Measurements from ENCODE around the gene TMED9.

The TMED9 gene

DNA sequence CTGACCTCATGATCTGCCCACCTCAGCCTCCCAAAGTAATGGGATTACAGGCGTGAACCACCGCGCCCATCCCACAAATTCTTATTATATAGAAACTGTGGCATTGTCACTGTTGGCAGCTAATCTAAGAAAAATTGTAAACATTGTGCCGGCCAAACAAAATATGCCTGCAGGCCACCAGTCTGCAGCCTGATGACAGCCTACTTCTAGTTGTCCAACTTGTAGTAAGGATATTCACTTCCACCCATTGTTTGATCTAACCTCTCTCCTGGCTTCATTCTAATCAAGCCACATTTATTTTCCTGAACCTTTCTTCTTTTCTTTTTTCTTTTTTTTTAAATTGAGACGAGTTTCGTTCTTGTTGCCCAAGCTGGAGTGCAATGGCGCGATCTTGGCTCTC lies 13.7 kb upstream of the TMED9 start:
- DNase-seq (ENCODE audit: low spot score): no peak

DNA sequence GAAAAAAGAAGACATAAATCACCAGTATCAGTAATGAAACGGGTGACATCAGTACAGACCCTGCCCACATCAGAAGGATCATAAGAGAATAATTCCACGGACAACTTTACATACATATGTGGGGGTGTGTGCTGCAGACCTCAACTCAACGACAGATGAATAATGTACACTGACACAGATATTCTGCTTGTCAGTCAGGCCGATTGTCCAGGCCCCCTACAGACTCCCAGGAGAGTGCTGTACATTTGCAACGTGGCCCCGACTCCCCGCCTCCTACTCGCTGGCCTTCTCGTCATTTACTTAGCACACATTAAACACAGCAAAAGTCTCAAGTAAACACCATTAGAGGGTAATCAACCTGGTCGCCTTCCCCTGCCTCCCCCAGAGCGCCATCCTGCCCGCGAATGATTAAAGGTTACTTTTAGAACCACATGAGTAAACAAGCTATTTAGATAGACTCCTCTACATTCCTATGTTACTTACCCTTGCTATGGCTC lies 3.5 kb upstream of the TMED9 start:
- no peak for DNase-seq (ENCODE audit: low spot score)

DNA sequence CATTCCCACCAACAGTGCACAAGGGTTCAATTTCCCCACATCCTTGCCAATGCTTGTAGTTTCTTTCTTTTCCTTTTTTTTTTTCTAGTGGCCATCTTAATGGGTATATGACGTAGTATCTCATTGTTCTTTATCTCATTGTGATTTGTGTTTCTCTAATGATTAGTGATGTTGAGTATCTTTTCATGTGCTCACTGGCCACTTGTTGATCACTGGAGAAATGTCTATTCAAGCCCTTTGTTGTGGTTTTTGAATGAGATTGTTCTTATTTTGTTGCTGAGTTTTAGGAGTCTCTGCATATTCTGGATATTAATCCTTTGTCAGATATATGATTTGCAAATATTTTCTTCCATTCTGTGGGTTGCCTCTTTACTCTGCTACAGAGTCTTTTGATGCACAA lies 1.6 kb upstream of the TMED9 start:
- no peak for DNase-seq (ENCODE audit: low spot score)

DNA sequence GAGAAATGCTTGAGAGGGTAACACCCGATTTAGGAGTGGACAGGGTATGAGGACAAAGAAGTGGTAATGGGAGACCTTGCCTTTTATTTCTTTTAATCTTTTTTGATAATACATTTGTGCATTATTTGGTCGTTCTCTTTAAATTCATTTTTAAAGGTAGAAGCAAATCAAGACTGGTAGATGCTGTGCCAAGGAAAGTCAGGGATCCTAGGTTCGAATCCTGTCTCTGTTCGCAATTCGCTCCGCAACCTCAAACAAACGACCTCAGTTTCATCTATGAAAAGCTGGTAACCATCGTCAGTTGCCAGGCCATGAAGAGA lies 353 bp upstream of the TMED9 start:
- DNase-seq (ENCODE audit: low spot score): no peak

DNA sequence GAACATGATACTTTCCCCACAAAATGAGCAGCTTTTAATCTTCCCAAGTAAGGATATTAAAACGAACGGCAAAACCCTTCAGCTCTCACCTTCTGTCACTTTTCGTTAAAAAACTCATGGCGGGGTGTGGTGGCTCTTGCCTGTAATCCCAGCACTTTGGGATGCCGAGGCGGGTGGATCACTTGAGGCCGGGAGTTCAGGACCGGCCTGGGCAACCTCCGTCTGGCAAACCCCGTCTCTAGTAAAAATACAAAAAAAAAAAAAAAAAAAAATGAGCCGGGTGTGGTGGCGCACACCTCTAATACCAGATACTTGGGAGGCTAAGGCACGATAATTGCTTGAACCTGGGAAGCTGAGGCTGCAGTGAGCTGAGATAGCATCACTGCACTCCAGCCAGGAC lies 902 bp downstream of the TMED9 start:
- DNase-seq (ENCODE audit: low spot score): no peak

DNA sequence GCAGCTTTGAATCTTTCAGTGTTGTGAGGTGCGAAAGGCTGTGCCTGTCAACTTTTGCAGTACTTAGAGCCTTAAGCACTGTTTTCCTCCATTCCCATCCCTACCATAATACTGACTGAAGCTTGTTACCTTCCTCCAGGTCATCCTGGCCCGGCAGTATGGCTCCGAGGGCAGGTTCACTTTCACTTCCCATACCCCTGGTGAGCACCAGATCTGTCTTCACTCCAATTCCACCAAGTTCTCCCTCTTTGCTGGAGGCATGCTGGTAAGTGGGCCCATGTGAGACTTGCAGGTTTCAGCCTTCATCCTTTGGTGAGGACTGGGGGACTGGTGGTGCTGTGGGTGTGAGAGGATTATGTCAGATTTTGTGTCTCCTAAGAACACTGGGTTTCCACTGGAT lies 1.5 kb downstream of the TMED9 start:
- no peak for DNase-seq (ENCODE audit: low spot score)

DNA sequence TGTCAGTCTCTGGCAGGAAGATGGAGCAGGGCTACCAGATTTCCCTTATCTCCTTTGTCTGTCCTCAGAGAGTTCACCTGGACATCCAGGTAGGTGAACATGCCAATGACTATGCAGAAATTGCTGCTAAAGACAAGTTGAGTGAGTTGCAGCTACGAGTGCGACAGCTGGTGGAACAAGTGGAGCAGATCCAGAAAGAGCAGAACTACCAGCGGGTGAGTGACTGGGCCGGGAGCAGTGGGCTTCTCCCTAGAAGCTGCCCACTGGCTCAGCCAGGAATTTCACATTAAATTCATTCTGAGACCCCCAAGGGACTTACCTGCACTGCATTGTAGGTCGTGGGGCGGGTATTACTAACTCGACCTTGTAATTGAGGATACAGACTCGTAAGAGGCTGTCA lies 2.1 kb downstream of the TMED9 start:
- DNase-seq (ENCODE audit: low spot score): no peak

DNA sequence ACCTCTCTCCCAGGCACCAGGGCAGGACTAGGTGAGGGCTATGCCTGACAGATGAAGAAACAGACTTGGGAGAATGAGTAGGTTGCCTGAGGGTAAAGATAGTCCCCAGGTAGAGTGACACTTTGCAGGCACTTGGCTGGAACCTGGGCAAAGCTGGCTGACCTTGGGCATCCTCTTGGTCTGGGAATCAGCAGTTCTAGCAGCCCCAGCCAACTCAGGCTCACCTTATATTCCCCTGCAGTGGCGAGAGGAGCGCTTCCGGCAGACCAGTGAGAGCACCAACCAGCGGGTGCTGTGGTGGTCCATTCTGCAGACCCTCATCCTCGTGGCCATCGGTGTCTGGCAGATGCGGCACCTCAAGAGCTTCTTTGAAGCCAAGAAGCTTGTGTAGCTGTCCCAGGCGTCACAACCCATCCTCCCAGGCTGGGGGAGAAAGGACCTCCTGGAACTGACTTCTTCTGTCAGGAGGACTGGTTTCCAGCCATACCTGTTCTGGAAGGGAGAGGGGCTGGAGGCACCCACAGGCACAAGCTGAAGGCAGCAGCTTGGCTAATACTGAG lies 3.1 kb downstream of the TMED9 start:
- DNase-seq (ENCODE audit: low spot score): no peak

DNA sequence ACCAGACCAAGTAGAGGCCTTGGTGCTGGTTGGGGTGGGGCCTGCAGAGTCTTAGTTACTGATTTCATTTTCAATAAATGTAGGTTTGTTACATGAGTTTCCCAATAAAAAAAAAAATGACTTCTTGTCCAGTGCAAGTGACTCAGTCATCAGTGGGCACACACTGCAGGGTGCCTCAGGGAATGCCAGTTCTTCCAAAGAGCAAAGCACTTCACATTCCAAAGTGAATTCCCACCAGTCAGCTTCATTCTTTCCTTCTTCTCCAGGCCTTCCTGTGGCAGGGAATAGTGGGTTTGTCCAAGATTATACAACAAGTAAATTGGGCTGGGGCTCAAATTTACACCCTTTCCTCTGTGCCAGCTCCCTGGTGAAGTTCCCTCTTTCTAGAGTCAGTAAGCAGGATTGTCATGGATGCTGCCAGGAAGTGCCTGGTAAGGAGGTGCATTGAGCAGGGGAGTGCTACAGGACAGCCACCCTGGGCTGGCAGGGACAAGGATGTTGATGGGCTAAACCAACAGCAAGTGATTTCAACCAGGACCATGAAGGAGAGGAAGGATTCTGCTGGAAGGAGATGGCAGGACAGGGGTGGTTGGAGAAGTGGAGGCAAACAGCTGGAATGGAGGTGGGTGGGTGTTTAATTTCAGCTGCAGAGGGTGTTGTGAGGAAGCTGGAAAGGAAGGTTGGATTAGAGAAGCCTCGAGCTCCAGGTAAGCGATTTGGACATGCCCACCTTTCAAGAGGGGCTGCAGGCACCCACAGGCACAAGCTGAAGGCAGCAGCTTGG lies 4.2 kb downstream of the TMED9 start:
- DNase-seq (ENCODE audit: low spot score): no peak

DNA sequence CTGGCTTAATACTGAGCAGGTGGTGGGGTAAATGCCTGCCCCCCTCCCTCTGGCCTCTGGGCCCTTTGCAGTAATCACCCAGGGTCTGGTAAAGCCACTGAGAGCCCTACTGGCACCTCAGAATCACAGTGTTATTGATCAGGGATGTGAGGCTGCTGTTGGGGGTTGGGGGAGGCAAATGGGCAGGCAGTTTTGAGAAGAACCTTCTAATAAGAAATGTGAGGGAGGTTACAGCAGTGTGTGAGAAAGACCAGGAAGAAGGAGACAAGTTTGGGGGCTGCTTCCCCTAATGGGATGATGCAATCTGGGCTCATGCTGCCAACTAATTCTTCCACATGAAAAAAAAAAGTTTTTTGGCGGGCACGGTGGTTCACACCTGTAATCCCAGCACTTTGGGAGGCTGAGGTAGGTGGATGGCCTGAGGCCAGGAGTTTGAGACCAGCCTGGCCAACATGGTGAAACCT lies 4.8 kb downstream of the TMED9 start:
- DNase-seq (ENCODE audit: low spot score): no peak

DNA sequence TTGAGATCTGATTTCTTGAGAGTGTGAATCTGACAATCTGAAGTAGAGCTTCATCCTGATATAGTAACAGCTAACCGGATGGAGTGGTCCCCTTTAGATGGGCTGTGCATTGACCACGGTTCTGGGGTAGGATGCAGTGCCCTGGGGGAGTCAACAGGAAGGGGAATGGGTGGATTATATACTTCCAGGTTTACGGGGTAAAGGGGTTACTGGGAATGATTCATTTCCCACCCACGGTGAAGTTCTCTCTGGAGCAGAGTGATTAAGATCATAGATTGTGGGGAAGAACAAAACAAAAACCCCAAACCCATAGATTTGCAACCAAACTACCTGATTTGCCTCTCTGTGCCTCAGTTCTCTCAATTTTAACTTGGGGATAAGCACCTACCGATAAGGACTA lies 6.5 kb downstream of the TMED9 start:
- DNase-seq (ENCODE audit: low spot score): no peak

DNA sequence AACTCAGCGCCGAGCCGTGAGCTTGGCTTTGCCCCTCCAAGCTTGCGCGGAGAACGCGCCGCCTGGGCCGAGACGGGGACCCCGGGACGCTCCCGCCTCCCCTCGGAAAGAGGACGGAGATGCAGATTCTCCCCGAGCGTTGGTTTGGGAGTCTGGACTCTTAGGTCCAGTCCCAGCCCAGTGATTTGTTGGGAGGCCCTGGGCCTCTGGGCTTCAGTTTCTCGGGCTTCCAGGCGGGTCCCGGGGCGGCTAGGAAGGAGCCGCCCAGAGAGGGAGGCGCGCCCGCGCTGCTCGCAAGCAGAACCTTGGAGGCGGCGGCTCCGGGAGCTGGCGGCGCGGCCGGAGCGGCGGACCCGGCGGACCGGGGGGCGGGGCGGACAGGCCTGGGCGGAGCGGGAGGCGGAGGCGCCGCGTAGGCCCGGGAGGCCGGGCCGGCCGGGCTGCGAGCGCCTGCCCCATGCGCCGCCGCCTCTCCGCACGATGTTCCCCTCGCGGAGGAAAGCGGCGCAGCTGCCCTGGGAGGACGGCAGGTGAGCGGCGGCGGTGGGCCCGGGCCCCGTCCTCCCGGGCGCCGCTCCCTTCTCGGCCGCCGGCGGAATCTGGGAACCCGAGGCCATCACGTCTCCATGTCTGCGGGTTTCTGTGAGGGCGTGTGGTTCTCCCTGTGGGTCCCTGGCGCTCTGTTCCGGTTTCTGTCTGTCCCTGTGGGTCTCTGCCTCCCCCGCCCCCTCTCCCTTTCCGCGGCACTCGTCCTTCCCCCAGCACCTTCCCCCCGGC lies 7.9 kb downstream of the TMED9 start, which contains the start of gene B4GALT7:
Gene B4GALT7, plus strand, starts transcription at position 402 of the 777 bp plus-strand sequence. Its CDS starts 79 bp downstream, at position 481.
- DNase-seq (ENCODE audit: low spot score): peak; percentile 76

DNA sequence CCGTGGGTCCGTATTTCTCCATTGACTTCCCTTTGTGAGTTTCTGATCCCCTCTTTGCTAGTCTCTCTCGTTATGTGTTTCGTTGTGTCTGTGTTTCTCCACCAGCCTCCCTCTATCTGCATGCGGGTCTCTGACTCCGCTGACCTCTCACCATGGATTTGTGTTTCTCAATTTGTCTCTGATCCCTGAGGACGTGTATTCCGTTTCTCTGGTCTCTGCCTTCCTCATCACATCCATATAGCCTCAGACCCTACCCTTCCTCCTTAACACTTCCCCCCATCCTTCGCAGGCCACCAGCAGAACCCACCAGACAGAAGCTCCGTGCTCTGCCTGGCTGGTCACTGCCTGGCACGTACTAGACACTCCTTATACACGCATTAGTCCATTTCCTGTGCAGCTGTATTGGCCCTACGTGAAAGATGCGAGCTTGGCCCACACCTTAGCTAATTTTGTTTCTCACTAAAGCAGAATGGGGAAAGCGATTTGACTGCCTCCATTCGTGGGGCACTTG lies 8.6 kb downstream of the TMED9 start:
- no peak for DNase-seq (ENCODE audit: low spot score)

DNA sequence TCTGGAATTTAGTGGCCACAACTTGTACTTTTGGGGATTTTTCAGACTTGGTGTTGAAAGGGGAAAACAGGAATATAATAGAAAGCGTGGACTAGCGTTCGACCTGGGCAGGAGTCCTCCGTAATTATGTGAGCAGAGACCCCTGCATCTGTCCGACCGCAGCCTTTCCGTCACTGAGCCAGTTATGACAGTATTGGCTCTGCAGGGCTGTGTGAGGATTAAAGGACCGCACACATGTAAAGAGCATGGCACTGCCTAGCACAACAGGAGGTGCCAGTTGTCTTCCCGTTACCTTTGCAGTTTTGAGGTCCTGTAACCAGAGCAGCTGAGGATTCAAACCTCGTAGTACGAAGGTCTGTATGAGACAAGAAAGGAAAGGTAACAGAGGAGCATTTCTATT lies 9.1 kb downstream of the TMED9 start:
- no peak for DNase-seq (ENCODE audit: low spot score)

DNA sequence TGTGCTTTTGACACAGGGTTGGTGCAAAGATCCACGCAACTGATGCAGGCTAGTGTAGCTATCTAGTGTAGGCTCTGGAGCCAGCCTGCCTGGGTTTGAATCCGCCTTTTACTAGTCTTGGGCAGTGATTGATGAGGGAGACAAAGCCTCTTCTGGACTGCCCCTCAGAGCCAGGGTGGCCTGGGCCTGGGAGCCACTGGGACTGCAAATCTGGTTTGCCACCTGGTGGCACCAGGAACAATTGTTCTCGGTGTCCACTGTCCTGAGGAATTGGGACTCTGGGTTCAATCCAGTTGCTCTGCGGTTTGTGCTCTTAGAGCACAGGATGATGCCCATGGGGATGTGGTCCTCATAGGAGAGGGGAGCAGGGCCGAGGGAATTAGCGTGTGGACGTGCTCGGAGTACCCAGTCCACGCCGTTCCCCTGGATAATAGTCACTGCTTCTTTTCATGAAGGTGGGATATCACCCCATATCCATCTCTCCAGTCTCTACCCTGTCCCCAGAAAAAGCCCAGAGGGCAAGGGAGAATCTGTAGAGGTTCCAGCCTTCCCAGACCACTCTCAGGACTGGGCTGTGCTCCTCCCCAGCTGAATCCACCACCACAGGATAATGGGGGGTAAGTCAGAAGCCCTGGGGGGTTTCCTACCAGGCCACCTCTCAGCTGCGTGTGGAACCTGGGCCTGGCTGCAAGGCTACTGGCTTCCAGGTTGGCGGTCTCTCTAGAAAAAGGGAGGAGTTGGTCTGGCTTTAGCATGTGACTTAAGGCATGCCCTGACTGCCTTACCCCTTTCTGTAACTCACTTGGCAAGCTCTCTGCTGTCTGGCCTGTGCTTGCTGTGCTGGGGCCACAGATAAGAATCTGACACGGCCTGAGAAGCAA lies 9.8 kb downstream of the TMED9 start:
- DNase-seq (ENCODE audit: low spot score): no peak

DNA sequence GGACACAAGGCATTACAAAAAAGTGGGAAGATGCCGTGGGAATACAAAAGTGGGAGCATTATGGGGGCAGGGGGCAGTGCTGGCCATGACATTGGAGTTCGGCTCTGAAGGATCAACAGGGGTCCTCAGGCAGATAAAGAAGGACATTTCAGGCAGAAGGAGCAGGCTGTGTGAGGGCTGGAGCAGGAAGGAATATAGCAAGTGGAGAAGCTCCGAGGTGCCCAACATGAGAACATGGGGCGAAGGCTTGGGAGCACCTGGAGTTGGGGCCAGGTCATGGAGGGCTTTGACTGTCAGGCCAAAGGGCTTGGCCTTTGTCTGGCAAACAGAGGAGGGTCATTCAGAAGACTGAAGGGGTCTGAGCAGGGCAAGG lies 10.4 kb downstream of the TMED9 start:
- no peak for DNase-seq (ENCODE audit: low spot score)

DNA sequence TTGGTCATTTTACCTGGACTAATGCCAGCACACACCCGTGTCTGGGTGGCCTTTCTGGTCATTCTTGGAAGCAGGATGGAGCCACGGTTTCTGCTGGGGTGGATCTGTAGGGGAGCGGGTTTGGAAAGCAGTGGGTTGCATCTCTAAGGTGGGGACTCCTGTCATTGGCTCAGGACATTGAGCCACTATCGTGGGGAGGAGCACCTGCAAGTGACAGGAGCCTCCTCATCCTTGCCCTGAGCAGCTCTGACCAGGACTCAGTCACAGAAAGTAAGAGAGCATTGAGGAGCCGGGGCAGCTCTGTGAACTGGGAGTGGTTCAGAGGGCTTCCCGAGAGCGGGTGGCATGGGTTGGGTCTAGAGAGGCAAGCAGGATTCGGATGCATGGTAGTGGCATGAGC lies 11.6 kb downstream of the TMED9 start:
- no peak for DNase-seq (ENCODE audit: low spot score)

DNA sequence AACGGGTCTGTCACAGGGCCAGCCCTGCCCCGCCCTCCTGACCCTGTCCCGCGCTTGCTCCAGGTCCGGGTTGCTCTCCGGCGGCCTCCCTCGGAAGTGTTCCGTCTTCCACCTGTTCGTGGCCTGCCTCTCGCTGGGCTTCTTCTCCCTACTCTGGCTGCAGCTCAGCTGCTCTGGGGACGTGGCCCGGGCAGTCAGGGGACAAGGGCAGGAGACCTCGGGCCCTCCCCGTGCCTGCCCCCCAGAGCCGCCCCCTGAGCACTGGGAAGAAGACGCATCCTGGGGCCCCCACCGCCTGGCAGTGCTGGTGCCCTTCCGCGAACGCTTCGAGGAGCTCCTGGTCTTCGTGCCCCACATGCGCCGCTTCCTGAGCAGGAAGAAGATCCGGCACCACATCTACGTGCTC lies 12.1 kb downstream of the TMED9 start:
- no peak for DNase-seq (ENCODE audit: low spot score)

DNA sequence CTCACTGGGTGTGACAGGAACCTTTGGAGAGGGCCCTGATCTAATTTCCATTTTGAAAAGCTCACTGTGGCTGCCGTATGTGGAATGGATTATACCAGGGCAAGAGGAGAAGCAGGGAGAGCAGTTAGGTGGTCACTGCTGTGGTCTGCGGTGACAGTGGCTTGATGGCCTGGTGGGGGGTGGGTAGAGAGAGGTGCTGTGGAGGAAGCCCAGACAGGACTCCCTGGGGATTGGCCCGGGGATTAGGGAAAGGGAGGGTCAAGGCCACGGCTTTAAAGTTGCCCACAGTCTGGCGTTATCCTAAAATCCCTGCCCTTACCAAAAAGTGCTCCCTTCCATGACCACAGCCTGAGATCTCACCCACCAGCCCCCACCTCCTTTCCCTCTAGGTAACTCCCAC lies 12.7 kb downstream of the TMED9 start:
- DNase-seq (ENCODE audit: low spot score): no peak

DNA sequence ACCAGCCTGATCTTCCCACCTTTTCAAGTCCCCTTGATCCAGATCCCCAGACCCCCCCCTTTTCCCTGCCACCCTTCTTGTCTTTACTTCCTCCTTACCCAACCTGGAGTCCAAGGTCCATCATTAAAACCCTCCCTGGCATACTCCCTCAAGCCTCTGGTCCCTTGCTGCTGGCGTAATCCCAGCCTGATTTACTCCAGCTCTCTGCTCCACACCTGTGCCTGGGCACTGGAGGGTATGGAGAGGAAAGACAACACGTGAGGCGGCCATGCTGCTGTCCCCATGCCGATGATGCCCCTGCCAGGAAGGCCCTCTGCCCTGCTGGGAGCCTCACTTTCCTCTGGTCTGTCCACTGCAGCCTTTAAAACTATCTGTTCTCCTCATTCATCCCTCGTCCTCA lies 13.1 kb downstream of the TMED9 start:
- DNase-seq (ENCODE audit: low spot score): no peak

DNA sequence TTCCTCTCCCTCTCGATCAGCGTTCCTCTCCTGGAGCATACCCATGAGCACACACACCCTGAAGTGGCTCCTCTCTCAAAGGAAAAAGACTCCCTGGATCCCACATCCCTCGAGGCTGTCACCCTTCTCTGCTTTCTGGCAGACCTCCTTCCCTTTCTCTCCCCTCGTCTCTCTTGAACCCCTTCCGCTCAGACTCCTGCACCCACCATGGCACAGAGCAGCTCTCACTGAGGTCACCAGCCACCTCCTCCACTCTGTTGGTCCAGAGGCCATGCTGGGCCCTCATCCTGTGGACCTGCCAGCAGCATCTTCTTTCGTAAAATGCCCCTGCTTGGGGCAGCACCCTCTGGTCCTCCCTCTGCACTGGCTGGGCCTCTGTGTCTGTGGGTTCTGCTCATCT lies 13.7 kb downstream of the TMED9 start:
- no peak for DNase-seq (ENCODE audit: low spot score)
